Neural cell (in vitro differentiated cells): ENCODE data around the gene HOXB1. TPM values are rescaled to one million over a fixed set of nuclear protein-coding genes. Genes with fewer than 3 reads are reported as not detected.
A peak's percentile ranks its signal among the peaks of the same experiment; 100 is the strongest.

ENCODE experiments used
- H2AFZ ChIP-seq: fragments of 200-600, 300-800 bp; sonication (generic), shearing (Covaris generic); 2 replicates; pipeline ENCODE4 v1.6.0; 2014; ENCODE audit warnings: low read depth, mild to moderate bottlenecking, antibody characterized with exemption, low read length, moderate library complexity
- H3F3A ChIP-seq: fragments of 200-600 bp; shearing (Covaris generic); 2 replicates; pipeline ENCODE4 v1.6.1; 2016; ENCODE audit warnings: mild to moderate bottlenecking, moderate library complexity, mixed read lengths, antibody characterized with exemption, low read length; ENCODE audit not compliant: insufficient read depth, poor library complexity, severe bottlenecking
- H3K27ac ChIP-seq: fragments of 200-600, 300-800 bp; sonication (generic), shearing (Covaris generic); 2 replicates; pipeline ENCODE4 v1.5.1; 2014; ENCODE audit warnings: mild to moderate bottlenecking, low read length, moderate library complexity
- H3K27me3 ChIP-seq: fragments of 300-800, 200-600 bp; sonication (generic), shearing (Covaris generic); 2 replicates; pipeline ENCODE4 v1.6.0; 2014; ENCODE audit warnings: mild to moderate bottlenecking, low read depth, low read length, moderate library complexity; ENCODE audit not compliant: insufficient read depth
- H3K36me3 ChIP-seq: fragments of 300-800, 200-600 bp; sonication (generic), shearing (Covaris generic); 2 replicates; pipeline ENCODE4 v1.5.1; 2014; ENCODE audit warnings: mild to moderate bottlenecking, antibody characterized with exemption, low read length, moderate library complexity; ENCODE audit not compliant: insufficient read depth
- H3K4me2 ChIP-seq: fragments of 300-800, 200-600 bp; sonication (generic), shearing (Covaris generic); 2 replicates; pipeline ENCODE4 v1.6.0; 2014; ENCODE audit warnings: mild to moderate bottlenecking, low read length
- H3K4me3 ChIP-seq: fragments of 300-800, 200-600 bp; sonication (generic), shearing (Covaris generic); 2 replicates; pipeline ENCODE4 v1.5.1; 2014; ENCODE audit warnings: mild to moderate bottlenecking, low read length, moderate library complexity
- H3K79me2 ChIP-seq: fragments of 200-600 bp; shearing (Covaris generic); replicated peaks from 2 replicates; pipeline ENCODE4 v1.6.0; 2014; ENCODE audit warnings: mild to moderate bottlenecking, low read length, moderate library complexity; ENCODE audit not compliant: insufficient read depth
- H3K9ac ChIP-seq: fragments of 300-800, 200-600 bp; sonication (generic), shearing (Covaris generic); 2 replicates; pipeline ENCODE4 v1.6.1; 2016; ENCODE audit warnings: mild to moderate bottlenecking, low read length, mixed read lengths
- H3K9me2 ChIP-seq: fragments of 200-600 bp; shearing (Covaris generic); 2 replicates; pipeline ENCODE4 v1.6.1; 2016; ENCODE audit warnings: mild to moderate bottlenecking, low read length, mixed read lengths; ENCODE audit not compliant: insufficient read depth
- H3K9me3 ChIP-seq: fragments of 200-600, 300-800 bp; sonication (generic), shearing (Covaris generic); 2 replicates; pipeline ENCODE4 v1.6.1; 2016; ENCODE audit warnings: mild to moderate bottlenecking, mixed run types, low read length, moderate library complexity, mixed read lengths
- H4K20me1 ChIP-seq: fragments of 200-600 bp; shearing (Covaris generic); 2 replicates; pipeline ENCODE4 v1.6.1; 2016; ENCODE audit warnings: mild to moderate bottlenecking, mixed run types; ENCODE audit not compliant: insufficient read depth
- EP300 ChIP-seq: fragments of 450-650 bp; conservative IDR thresholded peaks from 2 replicates; pipeline ENCODE4 v1.6.1; 2014; ENCODE audit warnings: antibody characterized with exemption, mild to moderate bottlenecking, moderate library complexity; ENCODE audit not compliant: poor library complexity, severe bottlenecking
- EZH2 ChIP-seq: fragments of 200-600, 300-800 bp; shearing (Covaris generic), sonication (generic); IDR thresholded peaks from 2 replicates; pipeline ENCODE4 v1.6.1; 2014; ENCODE audit warnings: antibody characterized with exemption, low read length, borderline replicate concordance, mild to moderate bottlenecking; ENCODE audit not compliant: insufficient read depth, poor library complexity, severe bottlenecking
- MXI1 ChIP-seq: fragments of 450-650 bp; conservative IDR thresholded peaks from 2 replicates; pipeline ENCODE4 v1.6.1; 2014; ENCODE audit warnings: antibody characterized with exemption, mild to moderate bottlenecking; ENCODE audit not compliant: poor library complexity, severe bottlenecking
- POLR2AphosphoS5 ChIP-seq: IDR thresholded peaks from 2 replicates; pipeline ENCODE4 v1.6.1; 2012
- RAD21 ChIP-seq: fragments of 450-650 bp; conservative IDR thresholded peaks from 2 replicates; pipeline ENCODE4 v1.6.1; 2014; ENCODE audit warnings: antibody characterized with exemption, mild to moderate bottlenecking, moderate library complexity
- SMC3 ChIP-seq: fragments of 450-650 bp; conservative IDR thresholded peaks from 2 replicates; pipeline ENCODE4 v1.6.1; 2014; ENCODE audit warnings: antibody characterized with exemption, mild to moderate bottlenecking, moderate library complexity; ENCODE audit not compliant: poor library complexity
- TAF1 ChIP-seq: IDR thresholded peaks from 2 replicates; pipeline ENCODE4 v1.6.1; 2012; ENCODE audit warnings: low read depth
- polyA plus RNA-seq: library from polyadenylated mRNA; depleted of rRNA; stranded (reverse); fragments of >200 nt; gene quantifications from 2 replicates; pipeline ENCODE4 v1.2.3, GENCODE V29; 2014
- TF ChIP-seq, protein P1 (sequence below): fragments of 450-650 bp; IDR thresholded peaks from 2 replicates; pipeline ENCODE4 v1.5.1; 2014; ENCODE audit warnings: antibody characterized with exemption, mild to moderate bottlenecking, moderate library complexity; ENCODE audit not compliant: poor library complexity, severe bottlenecking
- TF ChIP-seq, protein P2 (sequence below): IDR thresholded peaks from 2 replicates; pipeline ENCODE4 v1.6.1; 2012; ENCODE audit warnings: borderline replicate concordance

HOXB1 gene
- polyA plus RNA-seq, 1 donor from 2014 or later = not detected

DNA sequence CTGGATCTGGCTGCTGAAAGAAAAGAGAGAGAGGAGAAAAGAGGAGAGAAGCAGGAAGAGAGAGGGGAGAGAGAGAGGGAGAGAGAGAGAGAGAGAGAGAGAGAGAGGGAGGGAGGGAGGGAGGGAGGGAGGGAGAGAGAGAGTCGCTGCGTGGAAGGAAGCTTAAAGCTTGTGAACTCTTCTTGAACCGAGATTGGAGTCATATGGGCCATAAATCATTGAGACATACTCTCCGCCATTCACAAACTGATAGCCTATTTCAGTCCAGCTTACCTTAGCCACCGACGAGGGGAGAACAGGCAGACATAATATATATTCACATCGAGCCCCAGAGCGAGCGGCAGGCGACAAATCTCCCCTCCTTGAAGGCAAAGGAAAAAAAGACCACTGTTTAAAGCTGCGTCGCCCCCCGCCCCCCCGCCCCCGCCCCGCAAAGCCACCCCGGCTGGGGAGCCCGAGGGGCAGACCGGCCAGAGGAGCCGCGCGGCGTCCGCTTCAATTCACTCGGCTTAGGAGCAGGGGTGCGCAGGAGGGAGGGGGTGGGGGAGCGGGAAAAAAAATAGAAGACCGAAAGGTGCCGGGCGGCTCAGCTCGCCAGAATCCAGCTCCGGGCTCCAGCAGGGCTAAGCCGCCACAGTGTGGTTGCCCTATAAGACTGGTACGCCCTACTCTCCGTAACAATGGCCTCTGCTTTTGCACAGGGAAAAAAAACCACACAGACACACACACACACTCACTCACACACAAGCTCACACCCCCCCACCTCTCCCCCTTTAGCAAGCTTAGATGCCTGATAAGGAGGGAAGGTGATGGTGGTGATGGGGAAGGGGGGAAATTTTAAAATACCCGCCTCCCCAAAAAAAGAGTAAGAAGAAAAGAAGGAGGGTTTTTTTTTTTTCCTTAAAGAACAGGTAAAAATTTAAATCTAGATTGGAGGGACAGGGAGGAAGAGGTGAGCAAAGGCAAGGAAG is 24.7 kb upstream of the HOXB1 start:
- Histone ChIP-seq H3K9me2 (no peaks in the 10 kb centered on the region), H3F3A (no peaks in the 10 kb centered on the region), H3K9me3 (no peaks in the 10 kb centered on the region), H3K27ac (no peak overlapping the region), H3K79me2 (no peaks in the 10 kb centered on the region), H3K4me3 (no peak overlapping the region), H3K4me2 (no peak overlapping the region), H2AFZ (no peak overlapping the region), H3K27me3 (peaks cover 99% of the 10 kb centered on the region), H3K36me3 (no peaks in the 10 kb centered on the region), H4K20me1 (no peaks in the 10 kb centered on the region), H3K9ac (no peak overlapping the region)
- TF ChIP-seq EZH2 (no peak), POLR2AphosphoS5 (no peak), MXI1 (no peak), SMC3 (no peak), RAD21 (no peak), EP300 (no peak), TAF1 (no peak)
- TF ChIP-seq, protein P1, sequence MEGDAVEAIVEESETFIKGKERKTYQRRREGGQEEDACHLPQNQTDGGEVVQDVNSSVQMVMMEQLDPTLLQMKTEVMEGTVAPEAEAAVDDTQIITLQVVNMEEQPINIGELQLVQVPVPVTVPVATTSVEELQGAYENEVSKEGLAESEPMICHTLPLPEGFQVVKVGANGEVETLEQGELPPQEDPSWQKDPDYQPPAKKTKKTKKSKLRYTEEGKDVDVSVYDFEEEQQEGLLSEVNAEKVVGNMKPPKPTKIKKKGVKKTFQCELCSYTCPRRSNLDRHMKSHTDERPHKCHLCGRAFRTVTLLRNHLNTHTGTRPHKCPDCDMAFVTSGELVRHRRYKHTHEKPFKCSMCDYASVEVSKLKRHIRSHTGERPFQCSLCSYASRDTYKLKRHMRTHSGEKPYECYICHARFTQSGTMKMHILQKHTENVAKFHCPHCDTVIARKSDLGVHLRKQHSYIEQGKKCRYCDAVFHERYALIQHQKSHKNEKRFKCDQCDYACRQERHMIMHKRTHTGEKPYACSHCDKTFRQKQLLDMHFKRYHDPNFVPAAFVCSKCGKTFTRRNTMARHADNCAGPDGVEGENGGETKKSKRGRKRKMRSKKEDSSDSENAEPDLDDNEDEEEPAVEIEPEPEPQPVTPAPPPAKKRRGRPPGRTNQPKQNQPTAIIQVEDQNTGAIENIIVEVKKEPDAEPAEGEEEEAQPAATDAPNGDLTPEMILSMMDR = no peak
- TF ChIP-seq, protein P2, sequence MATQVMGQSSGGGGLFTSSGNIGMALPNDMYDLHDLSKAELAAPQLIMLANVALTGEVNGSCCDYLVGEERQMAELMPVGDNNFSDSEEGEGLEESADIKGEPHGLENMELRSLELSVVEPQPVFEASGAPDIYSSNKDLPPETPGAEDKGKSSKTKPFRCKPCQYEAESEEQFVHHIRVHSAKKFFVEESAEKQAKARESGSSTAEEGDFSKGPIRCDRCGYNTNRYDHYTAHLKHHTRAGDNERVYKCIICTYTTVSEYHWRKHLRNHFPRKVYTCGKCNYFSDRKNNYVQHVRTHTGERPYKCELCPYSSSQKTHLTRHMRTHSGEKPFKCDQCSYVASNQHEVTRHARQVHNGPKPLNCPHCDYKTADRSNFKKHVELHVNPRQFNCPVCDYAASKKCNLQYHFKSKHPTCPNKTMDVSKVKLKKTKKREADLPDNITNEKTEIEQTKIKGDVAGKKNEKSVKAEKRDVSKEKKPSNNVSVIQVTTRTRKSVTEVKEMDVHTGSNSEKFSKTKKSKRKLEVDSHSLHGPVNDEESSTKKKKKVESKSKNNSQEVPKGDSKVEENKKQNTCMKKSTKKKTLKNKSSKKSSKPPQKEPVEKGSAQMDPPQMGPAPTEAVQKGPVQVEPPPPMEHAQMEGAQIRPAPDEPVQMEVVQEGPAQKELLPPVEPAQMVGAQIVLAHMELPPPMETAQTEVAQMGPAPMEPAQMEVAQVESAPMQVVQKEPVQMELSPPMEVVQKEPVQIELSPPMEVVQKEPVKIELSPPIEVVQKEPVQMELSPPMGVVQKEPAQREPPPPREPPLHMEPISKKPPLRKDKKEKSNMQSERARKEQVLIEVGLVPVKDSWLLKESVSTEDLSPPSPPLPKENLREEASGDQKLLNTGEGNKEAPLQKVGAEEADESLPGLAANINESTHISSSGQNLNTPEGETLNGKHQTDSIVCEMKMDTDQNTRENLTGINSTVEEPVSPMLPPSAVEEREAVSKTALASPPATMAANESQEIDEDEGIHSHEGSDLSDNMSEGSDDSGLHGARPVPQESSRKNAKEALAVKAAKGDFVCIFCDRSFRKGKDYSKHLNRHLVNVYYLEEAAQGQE = no peak

DNA sequence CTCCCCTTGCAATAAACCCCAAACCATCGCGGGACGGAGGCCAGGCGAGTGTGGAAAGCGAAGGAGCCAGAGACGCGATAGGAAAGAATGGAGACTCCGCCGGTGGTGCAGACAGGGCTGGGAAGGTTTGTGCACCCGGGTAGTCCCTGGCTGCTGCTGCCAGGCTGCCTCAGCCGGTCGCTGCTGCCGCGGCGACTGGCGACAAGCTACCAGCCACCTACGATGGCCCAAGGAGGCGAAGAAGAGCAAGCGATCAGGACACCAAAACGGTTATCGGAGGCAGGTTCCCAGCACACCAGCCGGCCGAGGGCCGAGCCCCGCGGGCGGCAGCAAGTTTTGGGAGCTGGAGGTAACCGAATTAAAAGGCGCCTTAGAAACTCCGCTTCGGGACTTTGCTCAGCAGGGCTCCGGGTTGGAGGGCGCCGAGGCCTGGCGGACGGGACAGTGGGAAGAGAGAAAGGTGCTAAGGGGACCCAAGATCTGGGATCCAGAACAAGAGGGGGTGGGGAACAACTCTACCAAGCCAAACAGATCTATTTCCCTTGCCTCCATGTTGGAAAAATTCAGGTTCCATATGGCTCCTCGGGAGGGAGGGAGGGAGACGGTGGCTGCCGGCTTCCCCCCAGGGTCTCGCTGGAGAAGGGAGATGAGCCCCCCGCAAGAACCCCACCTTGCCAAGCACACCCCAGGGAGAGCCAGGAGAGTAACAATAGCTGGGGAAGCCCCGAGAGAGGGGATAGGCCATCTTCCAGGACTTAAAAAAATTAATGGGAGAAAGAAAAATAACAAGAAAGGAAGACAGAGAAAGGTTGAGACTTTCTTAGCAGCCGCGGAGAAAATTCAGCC is 23.8 kb upstream of the HOXB1 start:
- no peaks in the 10 kb centered on the region for H3K9me2 ChIP-seq
- no peak overlapping the region for H3K4me2 ChIP-seq
- H4K20me1 ChIP-seq = no peaks in the 10 kb centered on the region
- H2AFZ ChIP-seq = no peak overlapping the region
- H3K4me3 ChIP-seq = no peak overlapping the region
- H3K36me3 ChIP-seq = no peaks in the 10 kb centered on the region
- H3F3A ChIP-seq = no peaks in the 10 kb centered on the region
- no peaks in the 10 kb centered on the region for H3K9me3 ChIP-seq
- H3K27ac ChIP-seq = no peak overlapping the region
- H3K9ac ChIP-seq = no peak overlapping the region
- no peaks in the 10 kb centered on the region for H3K79me2 ChIP-seq
- H3K27me3 ChIP-seq = peaks cover 99% of the 10 kb centered on the region
- peak; percentile 64 for TF ChIP-seq EZH2
- no peak for TF ChIP-seq MXI1
